Sigmoid colon (tissue), 4 donors: ENCODE results near the gene NRN1.

Source experiments
- EP300 ChIP-seq, 4 donors: sonication (generic); formaldehyde crosslinking; IDR thresholded peaks; one replicate each; pipeline ENCODE4 v1.6.1; 2017; ENCODE audit warnings: antibody characterized with exemption in 4 of 4
- POLR2A ChIP-seq, 2 donors: fragments of 450-650 bp; IDR thresholded peaks; one replicate each; pipeline ENCODE4 v1.6.1; 2016; ENCODE audit warnings: antibody characterized with exemption in 2 of 2, mild to moderate bottlenecking in 2 of 2, moderate library complexity in 2 of 2
- POLR2AphosphoS5 ChIP-seq, 4 donors: sonication (generic); formaldehyde crosslinking; IDR thresholded peaks; one replicate each; pipeline ENCODE4 v1.6.1; 2017; ENCODE audit warnings: antibody characterized with exemption in 4 of 4
- TF ChIP-seq, protein P1 (sequence below), 4 experiments: fragments of 450-650 bp in 3 of 4; fragments of 200-600 bp in 1 of 4; IDR thresholded peaks; one replicate each; pipeline ENCODE4 v1.5.1; 2016 to 2019; ENCODE audit warnings: antibody characterized with exemption in 4 of 4, mild to moderate bottlenecking in 3 of 4, moderate library complexity in 2 of 4

DNA sequence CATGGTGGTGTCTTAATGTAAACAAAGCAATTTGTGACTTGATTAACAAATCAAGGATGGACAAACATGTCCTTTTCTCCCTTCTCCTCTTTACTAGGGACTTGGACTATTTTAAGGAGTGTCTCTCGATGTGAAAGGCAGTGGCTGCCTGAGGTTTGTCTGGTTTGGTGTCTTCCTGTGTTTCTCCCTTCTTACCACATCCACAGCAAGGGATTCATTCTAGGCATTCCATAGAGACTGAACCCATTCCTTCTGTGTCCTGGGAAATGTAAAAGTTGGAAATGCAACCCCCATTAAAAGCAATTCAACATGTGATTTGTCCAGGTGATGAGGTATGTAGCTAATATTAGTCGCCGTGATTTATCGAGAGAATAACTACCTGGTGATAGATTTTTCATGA, 15.9 kb downstream of the NRN1 start:
- TF ChIP-seq, protein P1, sequence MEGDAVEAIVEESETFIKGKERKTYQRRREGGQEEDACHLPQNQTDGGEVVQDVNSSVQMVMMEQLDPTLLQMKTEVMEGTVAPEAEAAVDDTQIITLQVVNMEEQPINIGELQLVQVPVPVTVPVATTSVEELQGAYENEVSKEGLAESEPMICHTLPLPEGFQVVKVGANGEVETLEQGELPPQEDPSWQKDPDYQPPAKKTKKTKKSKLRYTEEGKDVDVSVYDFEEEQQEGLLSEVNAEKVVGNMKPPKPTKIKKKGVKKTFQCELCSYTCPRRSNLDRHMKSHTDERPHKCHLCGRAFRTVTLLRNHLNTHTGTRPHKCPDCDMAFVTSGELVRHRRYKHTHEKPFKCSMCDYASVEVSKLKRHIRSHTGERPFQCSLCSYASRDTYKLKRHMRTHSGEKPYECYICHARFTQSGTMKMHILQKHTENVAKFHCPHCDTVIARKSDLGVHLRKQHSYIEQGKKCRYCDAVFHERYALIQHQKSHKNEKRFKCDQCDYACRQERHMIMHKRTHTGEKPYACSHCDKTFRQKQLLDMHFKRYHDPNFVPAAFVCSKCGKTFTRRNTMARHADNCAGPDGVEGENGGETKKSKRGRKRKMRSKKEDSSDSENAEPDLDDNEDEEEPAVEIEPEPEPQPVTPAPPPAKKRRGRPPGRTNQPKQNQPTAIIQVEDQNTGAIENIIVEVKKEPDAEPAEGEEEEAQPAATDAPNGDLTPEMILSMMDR (IDR thresholded peaks at IDR 0.05), result no peak
- TF ChIP-seq POLR2AphosphoS5 (IDR thresholded peaks at IDR 0.05) (no peak), EP300 (IDR thresholded peaks at IDR 0.05) (no peak), POLR2A (IDR thresholded peaks at IDR 0.05) (no peak)
